Ascending aorta (tissue), 2 donors: ENCODE measurements around the gene RAF1. TPM values are rescaled to one million over a fixed set of nuclear protein-coding genes. Genes with fewer than 3 reads are reported as not detected.

Source experiments
- DNase-seq, 2 donors: peaks; one replicate each; pipeline ENCODE4 v3.0.0-alpha.2; 2019; ENCODE audit warnings: low spot score in 2 of 2
- H3K27ac ChIP-seq, 2 donors: fragments of 200-600 bp; sonication (generic); one replicate each; pipeline ENCODE4 v1.5.1; 2016 to 2017; ENCODE audit warnings: mild to moderate bottlenecking in 1 of 2
- H3K27me3 ChIP-seq: fragments of 200-600 bp; sonication (generic); one replicate; pipeline ENCODE4 v1.5.1; 2017
- H3K36me3 ChIP-seq, 2 donors: fragments of 200-600 bp; sonication (generic); one replicate each; pipeline ENCODE4 v1.5.1; 2016
- H3K4me1 ChIP-seq, 2 donors: fragments of 200-600 bp; sonication (generic); one replicate each; pipeline ENCODE4 v1.5.1; 2016 to 2017; ENCODE audit warnings: mild to moderate bottlenecking in 1 of 2
- H3K4me3 ChIP-seq, 2 donors: fragments of 200-600 bp; sonication (generic); one replicate each; pipeline ENCODE4 v1.5.1; 2016 to 2017; ENCODE audit warnings: mild to moderate bottlenecking in 1 of 2
- H3K9me3 ChIP-seq, 2 donors: fragments of 200-600 bp; sonication (generic); one replicate each; pipeline ENCODE4 v1.5.1; 2016
- intact Hi-C: fragments of 100-400 bp; cut with DNase I; formaldehyde crosslinking; loops from one replicate; pipeline ENCODE4 v1.15.1; 2023
- total RNA-seq: library from RNA; depleted of rRNA; stranded (reverse); fragments of >200 nt; gene quantifications from one replicate; pipeline ENCODE4 v1.1.0, GENCODE V29; 2016
- TF ChIP-seq, protein P1 (sequence below), 3 experiments: fragments of 200-600 bp in 2 of 3; fragments of 450-650 bp in 1 of 3; sonication (generic) in 2 of 3; IDR thresholded peaks; one replicate each; pipeline ENCODE4 v1.5.1; 2016 to 2019; ENCODE audit warnings: antibody characterized with exemption in 3 of 3, mild to moderate bottlenecking in 1 of 3, moderate library complexity in 1 of 3

Gene RAF1
- total RNA-seq, 1 donor from 2014 or later: 103 TPM

DNA sequence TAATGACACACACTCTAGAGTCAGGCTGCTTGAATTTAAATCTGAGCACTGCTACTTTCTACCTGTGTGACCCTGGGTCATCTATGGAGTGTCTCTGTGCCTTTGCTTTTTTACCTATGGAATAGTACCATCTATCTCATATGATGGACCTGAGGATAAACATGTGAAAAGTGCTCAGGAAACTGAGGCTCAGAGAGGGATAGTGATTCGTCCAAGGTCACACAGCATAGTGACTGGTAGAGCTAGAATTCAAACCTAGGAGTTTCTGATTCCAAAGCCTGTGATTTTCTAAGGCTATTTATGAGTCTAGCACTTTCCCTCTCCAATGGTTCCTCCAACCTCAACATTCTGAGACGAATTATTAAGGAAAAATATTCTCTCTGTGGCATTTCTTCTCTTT, 32.0 kb upstream of the RAF1 start:
- Histone ChIP-seq H3K27me3 (no peaks in the 10 kb centered on the region), H3K27ac (no peak overlapping the region), H3K36me3 (no peaks in the 10 kb centered on the region), H3K4me1 (peaks cover 0 to 8% of the 10 kb centered on the region in 2 donors), H3K9me3 (no peaks in the 10 kb centered on the region), H3K4me3 (no peak overlapping the region)
- no peak for DNase-seq
- TF ChIP-seq, protein P1, sequence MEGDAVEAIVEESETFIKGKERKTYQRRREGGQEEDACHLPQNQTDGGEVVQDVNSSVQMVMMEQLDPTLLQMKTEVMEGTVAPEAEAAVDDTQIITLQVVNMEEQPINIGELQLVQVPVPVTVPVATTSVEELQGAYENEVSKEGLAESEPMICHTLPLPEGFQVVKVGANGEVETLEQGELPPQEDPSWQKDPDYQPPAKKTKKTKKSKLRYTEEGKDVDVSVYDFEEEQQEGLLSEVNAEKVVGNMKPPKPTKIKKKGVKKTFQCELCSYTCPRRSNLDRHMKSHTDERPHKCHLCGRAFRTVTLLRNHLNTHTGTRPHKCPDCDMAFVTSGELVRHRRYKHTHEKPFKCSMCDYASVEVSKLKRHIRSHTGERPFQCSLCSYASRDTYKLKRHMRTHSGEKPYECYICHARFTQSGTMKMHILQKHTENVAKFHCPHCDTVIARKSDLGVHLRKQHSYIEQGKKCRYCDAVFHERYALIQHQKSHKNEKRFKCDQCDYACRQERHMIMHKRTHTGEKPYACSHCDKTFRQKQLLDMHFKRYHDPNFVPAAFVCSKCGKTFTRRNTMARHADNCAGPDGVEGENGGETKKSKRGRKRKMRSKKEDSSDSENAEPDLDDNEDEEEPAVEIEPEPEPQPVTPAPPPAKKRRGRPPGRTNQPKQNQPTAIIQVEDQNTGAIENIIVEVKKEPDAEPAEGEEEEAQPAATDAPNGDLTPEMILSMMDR (IDR thresholded peaks at IDR 0.05): no peak
- intact Hi-C loops: no loop called here

DNA sequence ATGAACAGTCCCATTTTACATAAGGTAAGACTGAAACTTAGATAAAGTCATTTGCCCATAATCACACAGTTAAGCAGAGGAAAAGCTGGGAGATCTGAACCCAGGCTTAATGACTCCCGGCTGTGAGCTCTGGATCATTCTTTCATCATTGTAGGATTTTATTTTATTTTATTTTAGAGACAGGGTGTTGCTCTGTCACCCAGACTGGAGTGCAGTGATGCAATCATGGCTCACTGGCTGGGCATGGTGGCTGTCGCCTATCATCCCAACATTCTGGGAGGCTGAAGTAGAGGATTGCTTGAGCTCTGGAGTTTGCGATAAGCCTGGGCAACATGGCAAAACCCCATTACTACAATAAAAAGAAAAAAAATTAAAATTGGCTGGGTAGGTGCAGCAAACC, 31.2 kb upstream of the RAF1 start:
- intact Hi-C loops: no loop called here
- TF ChIP-seq, protein P1 (IDR thresholded peaks at IDR 0.05): no peak
- H3K27ac ChIP-seq: peak overlapping the region; percentile 41 to 79

GRCh38 chr3:12692444-12692843, 28.5 kb upstream of the RAF1 start:
- H3K4me3 ChIP-seq: no peak overlapping the region
- H3K27ac ChIP-seq: no peak overlapping the region
- H3K4me1 ChIP-seq: peaks cover 0 to 8% of the 10 kb centered on the region in 2 donors
- no peaks in the 10 kb centered on the region for H3K36me3 ChIP-seq
- H3K27me3 ChIP-seq: no peaks in the 10 kb centered on the region
- no peaks in the 10 kb centered on the region for H3K9me3 ChIP-seq
- no peak for DNase-seq
- intact Hi-C loops: no loop called here
- TF ChIP-seq, protein P1 (IDR thresholded peaks at IDR 0.05): no peak

More for the DNA sequence above, 31.2 kb upstream of the RAF1 start:
- Histone ChIP-seq H3K4me1 (peaks cover 0 to 8% of the 10 kb centered on the region in 2 donors), H3K27me3 (no peaks in the 10 kb centered on the region), H3K36me3 (no peaks in the 10 kb centered on the region), H3K4me3 (no peak overlapping the region), H3K9me3 (no peaks in the 10 kb centered on the region)
- DNase-seq: no peak

DNA sequence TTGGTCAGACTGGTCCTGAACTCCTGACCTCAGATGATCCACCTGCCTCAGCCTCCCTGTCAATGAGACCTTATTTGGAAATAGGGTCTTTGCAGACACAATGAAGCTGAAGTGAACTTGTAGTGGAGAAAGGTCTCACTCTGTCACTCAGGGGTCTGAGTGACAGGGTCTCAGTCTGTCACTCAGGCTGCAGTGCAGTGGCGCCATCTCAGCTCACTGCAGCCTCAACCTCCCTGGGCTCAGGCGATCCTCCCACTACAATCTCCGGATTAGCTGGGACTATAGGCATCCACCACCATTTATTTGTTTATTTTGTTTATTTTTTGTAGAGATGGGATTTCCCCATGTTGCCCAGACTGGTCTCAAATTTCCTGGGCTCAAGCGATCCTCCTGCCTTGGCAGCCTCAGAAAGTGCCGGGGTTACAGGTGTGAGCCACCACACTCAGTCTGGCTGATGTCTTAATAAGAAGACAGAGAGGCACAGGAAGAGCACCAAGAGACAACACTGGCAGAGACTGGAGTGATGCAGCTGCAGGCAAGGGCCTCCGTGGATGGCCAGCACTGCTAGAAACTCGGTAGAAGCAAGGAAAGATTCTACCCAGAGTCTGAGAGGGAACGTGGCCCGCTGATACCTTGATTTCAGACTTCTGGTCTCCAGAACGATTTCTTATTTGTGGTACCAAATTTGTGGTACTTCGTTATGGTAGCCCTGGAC, 26.2 kb upstream of the RAF1 start:
- TF ChIP-seq, protein P1 (IDR thresholded peaks at IDR 0.05): no peak
- DNase-seq: no peak
- intact Hi-C loops: no loop called here
- no peak overlapping the region for H3K4me3 ChIP-seq
- no peak overlapping the region for H3K27ac ChIP-seq
- no peaks in the 10 kb centered on the region for H3K27me3 ChIP-seq
- H3K9me3 ChIP-seq: no peaks in the 10 kb centered on the region
- no peaks in the 10 kb centered on the region for H3K36me3 ChIP-seq
- peaks cover 0 to 8% of the 10 kb centered on the region in 2 donors for H3K4me1 ChIP-seq

DNA sequence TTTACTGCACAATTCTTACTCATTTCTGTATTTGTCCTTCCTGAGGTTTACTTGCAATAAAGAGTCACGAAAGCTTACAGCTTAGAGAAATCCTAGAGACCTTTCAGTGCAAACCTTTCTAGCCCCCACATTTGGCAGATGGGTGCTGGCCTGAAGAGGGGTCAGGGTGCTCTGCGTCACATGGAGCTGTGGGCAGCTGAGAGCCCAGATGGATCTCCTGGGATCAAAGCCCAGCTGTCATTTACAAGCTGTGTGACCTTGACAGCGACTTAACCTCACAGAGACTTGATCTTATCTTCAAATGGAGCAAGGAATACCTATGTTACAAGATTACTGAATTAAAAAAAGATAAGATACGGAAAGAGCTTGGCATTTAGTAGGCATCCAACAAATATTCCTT, 24.0 kb upstream of the RAF1 start:
- Histone ChIP-seq H3K4me3 (no peak overlapping the region), H3K27ac (no peak overlapping the region), H3K27me3 (no peaks in the 10 kb centered on the region), H3K36me3 (no peaks in the 10 kb centered on the region), H3K4me1 (no peaks in the 10 kb centered on the region), H3K9me3 (no peaks in the 10 kb centered on the region)
- DNase-seq: no peak
- TF ChIP-seq, protein P1 (IDR thresholded peaks at IDR 0.05): no peak
- intact Hi-C loops: no loop called here
